PC-9 (cell line): ENCODE measurements around the gene KLHL26.
"Not testable (repeated sequence)": the region's sequence is repeated elsewhere in the genome, so short reads cannot be mapped to it uniquely, and the experiment has no call there.

Experiments
- CTCF ChIP-seq: fragments of 200-600 bp; sonication (generic); conservative IDR thresholded peaks from 2 replicates; pipeline ENCODE4 v1.6.1; 2017; ENCODE audit warnings: mixed run types, antibody characterized with exemption, mild to moderate bottlenecking, moderate library complexity
- EZH2 ChIP-seq: fragments of 200-600 bp; sonication (generic); IDR thresholded peaks from 2 replicates; pipeline ENCODE4 v1.8.0; 2017; ENCODE audit warnings: antibody characterized with exemption, low read depth

DNA sequence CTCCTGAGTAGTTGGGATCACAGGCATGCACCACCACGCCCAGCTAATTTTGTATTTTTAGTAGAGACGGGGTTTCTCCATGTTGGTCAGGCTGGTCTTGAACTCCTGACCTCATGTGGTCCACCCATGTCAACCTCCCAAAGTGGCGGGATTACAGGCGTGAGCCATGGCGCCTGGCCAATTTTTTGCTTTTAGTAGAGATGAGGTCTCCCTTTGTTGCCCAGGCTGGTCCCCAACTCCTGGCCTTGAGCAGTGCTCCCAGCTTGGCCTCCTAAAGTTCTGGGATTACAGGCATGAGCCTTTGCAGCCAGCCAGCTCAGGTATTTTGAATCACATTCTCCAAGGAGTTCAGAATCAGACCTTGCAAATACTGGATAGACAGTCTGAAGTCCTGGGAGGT, 44.1 kb upstream of the KLHL26 start:
- not testable (repeated sequence) for TF ChIP-seq CTCF, EZH2
